Activated gamma-delta T cell treated with anti-CD3 and anti-CD28 coated beads, Interleukin-2, amount 50 U/mL, for 16 hours (primary cell): Measurements from ENCODE around the gene GRK6.

Source experiments
- DNase-seq: peaks from one replicate; pipeline ENCODE4 v3.0.0-alpha.2; 2020; ENCODE audit warnings: low read depth

GRK6 gene

DNA sequence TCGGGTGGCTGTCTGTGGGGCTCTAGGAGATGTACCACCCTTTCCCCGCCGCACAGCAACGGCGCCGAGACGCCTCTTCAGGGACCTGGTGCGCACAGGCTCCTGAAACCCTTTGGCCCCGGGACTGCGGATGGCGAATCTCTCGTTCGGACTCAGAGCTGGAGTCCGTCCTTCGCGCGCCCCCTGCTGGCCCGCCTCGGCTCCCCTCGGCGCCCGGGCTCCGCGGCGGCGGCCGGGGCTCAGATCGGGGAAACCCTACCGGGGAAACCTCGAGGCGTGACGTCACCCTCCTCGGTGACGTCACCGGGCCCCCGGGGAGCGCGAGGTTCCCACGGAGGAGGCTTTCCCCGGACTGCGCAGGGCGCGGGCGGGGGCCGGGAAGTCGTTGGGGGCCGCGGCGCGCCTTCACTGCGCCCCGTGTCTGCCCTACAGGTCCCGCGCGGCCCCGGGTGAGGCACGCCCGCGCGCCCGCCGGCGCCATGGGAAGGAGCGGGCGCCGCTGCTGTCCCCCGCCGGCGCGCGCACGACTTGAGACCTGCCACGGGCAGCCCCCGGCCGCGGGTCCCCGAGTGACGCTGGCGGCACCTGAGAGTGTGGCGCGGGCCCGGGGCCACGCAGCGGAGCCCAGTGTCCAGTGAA, 28.0 kb downstream of the GRK6 start:
- DNase-seq = peak; percentile 92

GRCh38 chr5:177455036-177455660, 28.7 kb downstream of the GRK6 start:
- peak; percentile 85 for DNase-seq

DNA sequence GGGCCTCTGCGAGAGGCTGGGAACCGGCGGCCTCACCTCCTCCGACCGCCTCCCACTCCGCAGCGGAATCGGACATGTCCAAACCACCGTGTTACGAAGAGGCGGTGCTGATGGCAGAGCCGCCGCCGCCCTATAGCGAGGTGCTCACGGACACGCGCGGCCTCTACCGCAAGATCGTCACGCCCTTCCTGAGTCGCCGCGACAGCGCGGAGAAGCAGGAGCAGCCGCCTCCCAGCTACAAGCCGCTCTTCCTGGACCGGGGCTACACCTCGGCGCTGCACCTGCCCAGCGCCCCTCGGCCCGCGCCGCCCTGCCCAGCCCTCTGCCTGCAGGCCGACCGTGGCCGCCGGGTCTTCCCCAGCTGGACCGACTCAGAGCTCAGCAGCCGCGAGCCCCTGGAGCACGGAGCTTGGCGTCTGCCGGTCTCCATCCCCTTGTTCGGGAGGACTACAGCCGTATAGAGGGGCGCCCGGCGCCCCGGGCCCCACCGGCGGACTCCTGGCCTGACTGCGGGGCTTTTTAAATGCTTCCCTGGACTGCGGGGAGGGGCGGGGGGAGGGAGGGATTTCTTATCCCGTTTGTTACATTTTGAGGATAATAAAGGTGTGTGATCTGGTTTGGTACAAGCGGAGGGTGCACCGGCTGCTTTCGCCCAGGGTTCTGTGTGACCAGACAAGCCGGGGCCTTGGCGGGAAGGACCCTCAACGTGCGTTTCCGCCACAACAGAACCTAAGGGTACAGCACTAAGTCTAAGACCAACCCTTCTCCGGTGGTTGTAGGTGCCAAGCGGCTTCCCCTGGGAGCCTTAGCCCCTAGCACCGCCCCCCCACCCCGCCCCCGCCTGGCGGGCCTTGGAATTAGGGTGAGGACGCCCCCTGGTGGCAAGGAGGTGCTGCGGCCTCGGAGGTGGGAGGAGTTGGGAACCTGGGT, 29.4 kb downstream of the GRK6 start:
- peak; percentile 96 for DNase-seq

- no peak for DNase-seq
These were observed 30.1 kb downstream of the GRK6 start for GRCh38 chr5:177456591-177456964.

GRCh38 chr5:177456976-177457851, 30.7 kb downstream of the GRK6 start:
- DNase-seq = no peak

DNA sequence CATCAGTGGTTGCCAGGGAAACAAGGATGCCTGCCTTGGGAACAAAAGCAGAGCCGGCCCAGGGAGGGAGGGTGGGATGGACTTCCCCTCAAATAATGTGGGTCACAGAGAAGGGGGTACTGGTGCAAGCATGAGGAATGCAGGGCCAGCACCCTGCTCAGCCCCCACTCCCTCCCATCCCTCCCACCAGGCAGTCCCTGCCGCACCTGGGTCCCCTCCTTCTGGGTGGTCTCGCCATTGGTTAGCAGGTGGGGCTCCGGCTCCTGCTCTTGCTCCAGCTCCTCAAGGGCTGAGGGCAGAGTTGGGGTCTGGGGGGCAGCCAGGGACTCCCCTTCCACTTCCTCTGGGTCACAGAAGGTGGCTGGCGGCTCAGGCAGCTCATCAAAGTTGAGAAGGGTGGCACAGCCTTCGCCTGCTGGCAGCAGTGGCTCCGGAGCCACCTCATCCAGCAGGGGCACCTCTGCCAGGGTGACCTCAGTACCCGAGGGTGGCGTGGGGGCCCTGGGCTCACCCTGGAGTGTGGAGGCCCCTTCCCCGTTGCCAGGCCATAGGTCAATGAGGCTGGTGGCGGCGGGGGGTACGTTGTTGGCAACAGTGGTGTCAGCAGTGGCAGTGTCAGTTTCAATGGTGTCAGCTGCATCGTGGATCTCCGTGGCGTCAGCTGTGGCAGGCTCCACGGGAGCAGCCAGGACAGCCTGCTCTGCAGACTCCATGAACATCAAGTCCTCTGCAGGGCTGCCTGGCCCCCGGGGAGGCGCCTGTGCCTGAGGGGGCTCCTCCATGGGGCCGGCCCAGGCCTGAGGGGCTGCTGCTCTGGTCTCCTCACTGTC, 31.6 kb downstream of the GRK6 start:
- no peak for DNase-seq

DNA sequence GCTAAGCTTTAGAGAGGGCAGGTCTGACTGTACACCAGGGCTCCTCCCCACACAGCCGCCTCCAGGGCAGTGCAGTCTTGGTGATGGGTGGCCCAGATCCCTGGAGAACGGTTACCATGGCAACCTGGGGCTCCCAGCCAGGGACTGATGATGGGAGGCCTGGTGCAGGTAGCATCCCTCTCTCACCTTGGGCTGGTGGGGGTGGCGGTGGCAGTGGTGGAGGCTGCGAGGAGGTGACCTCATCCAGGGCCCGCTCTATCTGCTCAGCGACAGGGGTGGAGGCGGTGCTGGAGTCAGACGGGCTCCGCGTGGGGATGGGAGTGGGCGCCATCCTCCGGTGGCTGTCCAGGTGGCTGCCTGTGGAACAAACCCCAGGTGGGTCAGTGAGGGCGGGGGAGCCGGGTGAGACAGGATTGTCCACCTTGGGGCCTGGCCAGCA, 32.5 kb downstream of the GRK6 start:
- no peak for DNase-seq

DNA sequence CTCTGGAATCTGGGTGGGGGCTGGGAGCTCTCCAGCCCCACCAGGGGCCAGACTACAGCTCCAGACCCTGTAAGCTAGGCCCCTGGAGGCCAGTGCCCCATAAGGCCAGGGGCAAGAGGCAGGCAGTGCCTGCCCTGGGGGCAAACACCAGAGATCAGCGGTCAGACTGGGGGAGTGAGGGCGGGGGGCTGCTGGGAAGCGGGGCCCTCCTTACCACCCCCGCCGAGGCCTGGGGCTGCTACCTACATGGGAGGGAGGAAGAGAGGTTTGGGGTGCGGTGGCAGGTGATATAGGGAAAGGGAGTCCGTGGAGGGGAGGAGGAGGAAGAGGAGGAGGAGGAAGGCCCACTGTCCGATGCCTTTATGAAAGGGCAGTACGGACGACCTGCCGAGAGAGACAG, 32.9 kb downstream of the GRK6 start:
- DNase-seq = no peak

DNA sequence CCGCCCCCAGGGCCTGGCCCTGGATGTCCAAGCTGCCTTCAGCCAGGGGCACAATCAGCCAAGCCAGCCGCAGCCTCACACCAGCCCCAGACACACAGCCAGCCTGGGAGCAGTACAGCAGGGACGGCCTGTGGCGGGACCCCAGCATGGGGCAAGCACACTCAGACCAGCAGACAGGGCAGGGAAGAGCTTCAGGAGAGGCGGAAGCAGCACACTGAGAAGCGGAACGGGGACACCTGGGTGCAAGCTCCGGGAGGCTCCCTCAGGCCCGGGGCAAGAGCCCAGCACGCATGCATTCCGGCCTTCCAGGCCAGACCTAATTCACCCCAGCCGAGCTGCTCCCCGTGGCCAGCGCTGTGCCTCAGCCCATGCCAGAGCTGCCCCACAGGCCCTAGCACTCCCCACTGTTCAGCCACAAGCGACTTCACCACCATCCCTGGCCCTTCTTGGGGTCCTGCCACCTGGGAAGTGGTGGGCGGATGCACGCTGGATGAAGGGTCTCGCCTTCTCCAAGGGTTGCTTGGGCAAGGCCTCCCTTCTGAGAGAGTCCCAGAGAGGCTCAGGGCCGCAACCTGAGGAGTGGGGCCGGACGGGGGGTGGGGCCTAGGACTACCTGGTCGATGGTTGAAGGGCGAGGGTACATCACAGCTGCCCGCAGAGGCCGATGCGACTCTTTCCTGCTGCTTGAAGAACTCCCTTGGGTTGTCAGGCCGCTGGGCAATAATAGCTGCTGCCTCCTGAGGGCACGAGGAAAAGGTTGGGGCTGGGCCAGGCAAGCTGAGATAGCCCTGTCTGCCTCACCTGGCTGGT, 33.5 kb downstream of the GRK6 start:
- no peak for DNase-seq

DNA sequence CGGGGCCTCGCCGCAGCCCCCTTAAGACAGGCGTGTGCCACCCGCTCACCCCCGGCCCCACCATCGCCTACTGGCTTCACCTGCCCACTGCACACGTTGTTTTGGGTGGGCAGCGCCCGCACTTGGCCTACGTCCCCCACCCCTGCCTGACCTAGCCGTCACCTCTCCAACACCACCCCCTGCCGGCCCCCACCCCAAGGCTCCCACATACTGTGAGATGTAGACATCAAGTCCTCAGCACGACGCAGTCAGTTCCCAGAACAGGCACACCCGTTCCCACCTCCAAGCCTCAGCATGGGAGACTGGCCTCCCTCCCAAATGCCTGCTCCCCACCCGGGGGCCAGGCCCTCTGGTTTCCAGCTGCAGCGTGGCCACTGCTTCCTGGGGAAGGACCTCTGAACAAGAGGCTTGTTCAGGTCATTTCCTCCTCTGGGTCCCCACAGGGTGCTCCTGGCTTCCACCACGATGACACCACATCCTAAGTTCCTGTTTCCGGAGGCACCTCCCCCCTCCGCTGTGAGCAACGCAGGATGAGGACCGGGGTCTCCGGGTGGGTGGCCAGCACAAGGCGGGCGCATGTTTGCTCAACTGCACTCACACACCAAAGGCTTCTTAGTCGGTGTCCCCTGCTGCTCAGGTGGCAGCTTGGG, 35.7 kb downstream of the GRK6 start:
- DNase-seq = no peak

DNA sequence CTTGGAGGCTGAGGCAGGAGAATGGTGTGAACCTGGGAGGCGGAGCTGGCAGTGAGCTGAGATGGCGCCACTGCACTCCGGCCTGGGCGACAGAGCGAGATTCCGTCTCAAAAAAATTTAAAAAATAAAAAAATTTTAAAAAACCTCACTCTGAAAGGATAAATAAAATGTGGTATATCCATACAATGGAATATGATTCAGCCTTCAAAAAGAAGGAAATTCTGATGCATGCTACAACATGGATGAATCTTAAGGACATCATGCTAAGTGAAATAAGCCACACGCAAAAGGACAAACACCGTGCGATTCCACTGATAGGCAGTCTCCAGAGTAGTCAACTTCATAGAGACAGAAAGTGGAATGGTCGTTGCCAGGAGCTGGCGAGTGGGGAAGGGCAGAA, 38.6 kb downstream of the GRK6 start:
- no peak for DNase-seq

GRCh38 chr5:177466861-177467260, 40.4 kb downstream of the GRK6 start:
- no peak for DNase-seq

DNA sequence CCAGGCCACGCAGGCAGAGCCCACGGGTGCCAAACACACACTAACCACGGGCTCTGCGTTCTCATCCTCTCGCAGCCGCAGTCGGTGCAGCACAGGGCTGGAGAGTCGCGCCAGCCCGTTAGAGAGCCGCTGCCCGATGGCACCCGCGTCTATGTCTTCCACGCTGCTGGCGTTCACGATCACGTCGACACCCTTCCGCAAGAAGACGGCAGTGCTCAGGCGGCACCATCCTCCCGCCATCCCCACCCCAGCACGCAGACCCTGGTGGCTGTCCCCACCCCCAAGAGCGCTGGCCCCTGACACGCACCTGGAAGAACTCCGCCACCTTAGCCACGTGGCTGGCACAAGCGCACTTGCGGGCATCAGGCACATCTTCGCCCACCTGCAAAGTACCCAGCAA, 41.0 kb downstream of the GRK6 start:
- DNase-seq = no peak

- no peak for DNase-seq
These were observed 41.8 kb downstream of the GRK6 start for GRCh38 chr5:177468329-177468684.

- no peak for DNase-seq
These were observed 42.5 kb downstream of the GRK6 start for GRCh38 chr5:177468685-177469628.

DNA sequence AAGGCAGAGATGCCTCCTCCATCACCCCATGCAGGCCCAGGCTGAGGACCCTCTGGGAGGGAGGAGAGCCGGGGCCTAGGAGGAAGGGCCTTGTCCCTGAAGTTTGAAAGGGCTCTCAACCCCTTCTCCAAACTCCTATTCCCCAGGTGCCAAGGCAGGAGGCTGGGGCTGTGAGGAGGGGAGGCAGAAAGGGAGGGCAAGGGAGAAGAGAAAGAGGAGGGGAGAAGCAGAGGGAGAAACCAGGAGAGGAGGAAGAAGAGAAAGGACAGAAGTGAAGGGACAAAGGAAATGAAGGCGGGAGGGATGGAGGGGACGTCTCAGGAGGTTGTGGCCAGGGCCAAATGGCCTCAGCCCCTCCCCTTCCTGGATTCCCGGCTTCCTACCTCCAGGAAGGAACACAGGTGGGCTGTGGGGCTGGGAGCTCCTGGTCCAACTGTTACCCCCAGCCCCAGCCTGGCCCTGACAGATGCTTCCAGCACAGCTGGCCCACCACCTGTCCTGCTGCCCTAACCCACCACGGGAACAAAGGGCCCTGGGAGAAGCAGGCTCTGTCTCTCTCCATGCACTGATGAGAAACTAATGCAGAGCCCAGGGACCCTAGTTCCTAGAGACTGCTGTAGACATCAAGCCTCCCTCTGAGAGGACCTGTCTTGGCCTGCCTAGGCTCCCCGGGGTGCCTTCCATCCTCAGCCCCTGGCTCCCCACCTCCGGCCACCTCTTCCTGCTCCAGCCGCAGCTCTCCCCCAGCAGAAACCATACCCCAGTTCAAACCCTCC, 43.5 kb downstream of the GRK6 start:
- no peak for DNase-seq

- DNase-seq = no peak
These were observed 44.5 kb downstream of the GRK6 start for GRCh38 chr5:177470759-177471536.
